Measurements from ENCODE around the gene WDHD1.

DNA sequence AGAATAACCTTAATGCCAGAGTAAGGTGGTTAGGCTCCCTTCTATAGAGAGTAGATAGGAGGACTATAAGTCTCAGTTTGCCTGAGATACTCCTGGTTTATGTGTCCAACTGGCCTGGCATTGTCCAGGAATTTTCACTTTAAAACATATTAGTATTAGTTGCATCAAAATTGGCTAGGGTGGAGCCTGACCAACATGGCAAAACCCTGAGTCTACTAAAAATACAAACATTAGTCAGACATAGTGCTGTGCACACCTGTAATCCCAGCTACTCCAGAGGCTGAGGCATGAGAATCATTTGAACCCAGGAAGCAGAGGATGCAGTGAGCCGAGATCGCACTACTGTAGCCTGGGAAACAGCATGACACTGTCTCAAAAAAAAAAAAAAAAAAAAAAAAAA lies 11.9 kb downstream of the WDHD1 start:
- TF ChIP-seq, protein P1, sequence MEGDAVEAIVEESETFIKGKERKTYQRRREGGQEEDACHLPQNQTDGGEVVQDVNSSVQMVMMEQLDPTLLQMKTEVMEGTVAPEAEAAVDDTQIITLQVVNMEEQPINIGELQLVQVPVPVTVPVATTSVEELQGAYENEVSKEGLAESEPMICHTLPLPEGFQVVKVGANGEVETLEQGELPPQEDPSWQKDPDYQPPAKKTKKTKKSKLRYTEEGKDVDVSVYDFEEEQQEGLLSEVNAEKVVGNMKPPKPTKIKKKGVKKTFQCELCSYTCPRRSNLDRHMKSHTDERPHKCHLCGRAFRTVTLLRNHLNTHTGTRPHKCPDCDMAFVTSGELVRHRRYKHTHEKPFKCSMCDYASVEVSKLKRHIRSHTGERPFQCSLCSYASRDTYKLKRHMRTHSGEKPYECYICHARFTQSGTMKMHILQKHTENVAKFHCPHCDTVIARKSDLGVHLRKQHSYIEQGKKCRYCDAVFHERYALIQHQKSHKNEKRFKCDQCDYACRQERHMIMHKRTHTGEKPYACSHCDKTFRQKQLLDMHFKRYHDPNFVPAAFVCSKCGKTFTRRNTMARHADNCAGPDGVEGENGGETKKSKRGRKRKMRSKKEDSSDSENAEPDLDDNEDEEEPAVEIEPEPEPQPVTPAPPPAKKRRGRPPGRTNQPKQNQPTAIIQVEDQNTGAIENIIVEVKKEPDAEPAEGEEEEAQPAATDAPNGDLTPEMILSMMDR (IDR thresholded peaks at IDR 0.05), result no peak
- TF ChIP-seq POLR2A (IDR thresholded peaks at IDR 0.05) (no peak), POLR2AphosphoS5 (IDR thresholded peaks at IDR 0.05) (no peak)
